ENCODE data around the gene VAT1L.
"Not testable (repeated sequence)": the region's sequence is repeated elsewhere in the genome, so short reads cannot be mapped to it uniquely, and the experiment has no call there.

Gene VAT1L

DNA sequence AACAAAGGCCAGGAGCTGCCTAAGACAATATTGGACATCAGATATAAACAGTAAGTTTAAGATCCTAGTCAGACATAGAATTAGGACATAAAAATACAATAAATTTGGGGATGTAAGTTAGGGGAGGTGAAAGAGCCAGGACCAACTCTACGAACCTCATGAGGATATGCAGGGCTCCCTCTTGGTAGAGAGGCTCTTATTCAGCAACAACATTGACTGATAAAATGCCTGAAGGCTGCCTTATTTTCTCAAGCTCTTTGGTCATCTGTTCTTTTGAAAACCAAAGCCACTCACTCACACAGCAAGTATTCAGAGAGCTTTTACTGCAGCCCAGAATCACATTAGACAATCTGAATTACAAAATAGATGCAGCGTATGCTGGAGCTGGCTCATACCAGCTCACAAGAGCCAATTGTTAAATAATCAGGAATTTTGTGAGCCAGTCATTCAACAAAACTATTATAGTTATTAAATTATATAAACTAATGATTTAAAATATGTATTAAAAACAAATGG lies 125.4 kb downstream of the VAT1L start:
- DNase-seq (ENCODE audit: low spot score) = no peak

- no peak for DNase-seq (ENCODE audit: low spot score)
Observed at GRCh38 chr16:77916111-77916510, 127.7 kb downstream of the VAT1L start.

DNA sequence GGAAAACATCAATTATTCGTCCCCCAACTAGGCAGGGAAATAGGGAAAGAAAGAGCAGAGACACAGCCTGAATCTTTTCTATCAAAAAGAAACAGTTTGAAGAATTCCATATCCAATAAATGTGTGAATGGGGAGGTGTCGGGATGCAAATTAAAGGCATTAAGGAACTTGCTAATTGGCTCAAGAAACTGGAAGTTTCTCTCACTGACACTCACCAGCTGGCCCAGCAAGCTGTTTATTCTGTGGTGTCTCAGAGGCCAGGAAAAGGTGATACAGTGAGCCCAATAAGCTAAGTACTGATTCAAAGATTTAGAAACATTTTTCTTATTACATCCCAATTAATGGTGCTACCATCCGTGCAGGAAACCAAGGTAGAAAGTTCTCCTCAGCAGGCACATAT lies 129.6 kb downstream of the VAT1L start:
- no peak for DNase-seq (ENCODE audit: low spot score)

GRCh38 chr16:77918809-77919707 lies 130.7 kb downstream of the VAT1L start:
- no peak for DNase-seq (ENCODE audit: low spot score)

- DNase-seq (ENCODE audit: low spot score) = no peak
Observed at GRCh38 chr16:77919761-77920415, 131.5 kb downstream of the VAT1L start.

- DNase-seq (ENCODE audit: low spot score) = no peak
Observed at GRCh38 chr16:77920984-77921383, 132.6 kb downstream of the VAT1L start.

GRCh38 chr16:77922228-77922754 lies 133.9 kb downstream of the VAT1L start:
- no peak for DNase-seq (ENCODE audit: low spot score)

- no peak for DNase-seq (ENCODE audit: low spot score)
Observed at GRCh38 chr16:77925531-77925930, 137.2 kb downstream of the VAT1L start.

- no peak for DNase-seq (ENCODE audit: low spot score)
Observed at GRCh38 chr16:77928096-77928495, 139.7 kb downstream of the VAT1L start.

- DNase-seq (ENCODE audit: low spot score) = no peak
Observed at GRCh38 chr16:77929004-77929403, 140.6 kb downstream of the VAT1L start.

- DNase-seq (ENCODE audit: low spot score) = no peak
Observed at GRCh38 chr16:77931058-77931457, 142.7 kb downstream of the VAT1L start.

- DNase-seq (ENCODE audit: low spot score) = no peak
Observed at GRCh38 chr16:77937473-77938149, 149.2 kb downstream of the VAT1L start.

- DNase-seq (ENCODE audit: low spot score) = no peak
Observed at GRCh38 chr16:77938913-77939312, 150.5 kb downstream of the VAT1L start.

- DNase-seq (ENCODE audit: low spot score) = no peak
Observed at GRCh38 chr16:77939968-77940367, 151.6 kb downstream of the VAT1L start.

- no peak for DNase-seq (ENCODE audit: low spot score)
Observed at GRCh38 chr16:77943801-77944200, 155.4 kb downstream of the VAT1L start.

DNA sequence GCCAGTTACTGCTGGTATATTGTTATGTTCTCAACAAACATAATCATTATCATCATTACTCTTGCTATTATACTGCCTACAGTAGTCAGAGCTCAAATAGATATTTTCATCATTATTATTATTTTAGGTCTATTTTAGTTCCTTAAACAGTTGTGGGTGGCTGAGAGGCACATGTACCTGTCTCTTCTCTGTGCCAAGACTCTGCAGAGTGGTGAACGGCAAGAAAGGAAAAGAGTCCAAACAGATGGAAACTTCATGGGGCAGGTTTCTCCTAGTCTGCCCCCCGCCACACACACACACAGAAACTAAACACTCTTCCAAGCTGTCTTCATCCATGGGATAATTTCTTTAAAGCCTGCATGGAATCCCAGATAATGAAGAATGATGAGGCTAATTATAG lies 156.3 kb downstream of the VAT1L start:
- DNase-seq (ENCODE audit: low spot score) = no peak

- DNase-seq (ENCODE audit: low spot score) = no peak
Observed at GRCh38 chr16:77945126-77945525, 156.8 kb downstream of the VAT1L start.

- no peak for DNase-seq (ENCODE audit: low spot score)
Observed at GRCh38 chr16:77946823-77947222, 158.5 kb downstream of the VAT1L start.

DNA sequence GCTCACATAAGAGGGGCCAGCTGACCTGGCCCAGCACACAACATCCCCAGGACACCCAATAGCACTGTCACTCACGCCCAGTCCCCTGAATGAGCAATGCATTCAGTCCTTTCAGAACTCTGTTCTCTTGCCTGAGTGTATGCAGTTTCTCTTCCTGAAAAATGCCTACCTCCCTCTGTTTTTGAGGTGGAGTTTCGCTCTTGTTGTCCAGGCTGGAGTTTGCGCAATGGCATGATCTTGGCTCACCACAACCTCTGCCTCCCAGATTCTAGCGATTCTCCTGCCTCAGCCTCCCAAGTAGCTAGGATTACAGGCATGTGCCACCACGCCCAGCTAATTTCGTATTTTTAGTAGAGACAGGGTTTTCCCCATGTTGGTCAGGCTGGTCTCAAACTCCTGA lies 159.2 kb downstream of the VAT1L start:
- DNase-seq (ENCODE audit: low spot score) = not testable (repeated sequence)

GRCh38 chr16:77948835-77949234 lies 160.5 kb downstream of the VAT1L start:
- DNase-seq (ENCODE audit: low spot score) = no peak

GRCh38 chr16:77949445-77949844 lies 161.1 kb downstream of the VAT1L start:
- no peak for DNase-seq (ENCODE audit: low spot score)

- peak; percentile 27 for DNase-seq (ENCODE audit: low spot score)
Observed at GRCh38 chr16:77951788-77952187, 163.4 kb downstream of the VAT1L start.
